Parathyroid adenoma (tissue), 2 donors: ENCODE results near the gene RNF222.
"Not testable (repeated sequence)": the region's sequence is repeated elsewhere in the genome, so short reads cannot be mapped to it uniquely, and the experiment has no call there.

Source experiments
- H2AFZ ChIP-seq: fragments of 300-600 bp; sonication (generic); one replicate; pipeline ENCODE4 v1.7.0; 2017; ENCODE audit warnings: antibody characterized with exemption, mild to moderate bottlenecking
- H3K27ac ChIP-seq: fragments of 300-600 bp; sonication (generic); one replicate; pipeline ENCODE4 v1.7.0; 2017
- H3K27me3 ChIP-seq: fragments of 300-600 bp; sonication (generic); one replicate; pipeline ENCODE4 v1.7.0; 2017; ENCODE audit warnings: low read length; ENCODE audit not compliant: control insufficient read depth, insufficient read depth
- H3K36me3 ChIP-seq: fragments of 300-600 bp; sonication (generic); one replicate; pipeline ENCODE4 v1.7.0; 2017; ENCODE audit warnings: low read length; ENCODE audit not compliant: control insufficient read depth, insufficient read depth
- H3K4me1 ChIP-seq: fragments of 300-600 bp; sonication (generic); one replicate; pipeline ENCODE4 v1.7.0; 2017; ENCODE audit warnings: control low read depth
- H3K4me2 ChIP-seq: fragments of 300-600 bp; sonication (generic); one replicate; pipeline ENCODE4 v1.7.0; 2017; ENCODE audit warnings: low read length
- H3K4me3 ChIP-seq: fragments of 300-600 bp; sonication (generic); one replicate; pipeline ENCODE4 v1.7.0; 2017; ENCODE audit warnings: low read depth, low read length
- H3K79me2 ChIP-seq: fragments of 300-600 bp; sonication (generic); one replicate; pipeline ENCODE4 v1.7.0; 2017; ENCODE audit warnings: control low read depth
- H3K9ac ChIP-seq: fragments of 300-600 bp; sonication (generic); one replicate; pipeline ENCODE4 v1.7.0; 2017; ENCODE audit warnings: mild to moderate bottlenecking
- H3K9me3 ChIP-seq: fragments of 300-600 bp; sonication (generic); one replicate; pipeline ENCODE4 v1.7.0; 2017; ENCODE audit warnings: low read length; ENCODE audit not compliant: control insufficient read depth
- TF ChIP-seq, protein P1 (sequence below): fragments of 300-600 bp; sonication (generic); IDR thresholded peaks from one replicate; pipeline ENCODE4 v1.7.0; 2017; ENCODE audit warnings: antibody characterized with exemption, mild to moderate bottlenecking
- donor health status: primary hyperparathyroidism.

RNF222 gene

DNA sequence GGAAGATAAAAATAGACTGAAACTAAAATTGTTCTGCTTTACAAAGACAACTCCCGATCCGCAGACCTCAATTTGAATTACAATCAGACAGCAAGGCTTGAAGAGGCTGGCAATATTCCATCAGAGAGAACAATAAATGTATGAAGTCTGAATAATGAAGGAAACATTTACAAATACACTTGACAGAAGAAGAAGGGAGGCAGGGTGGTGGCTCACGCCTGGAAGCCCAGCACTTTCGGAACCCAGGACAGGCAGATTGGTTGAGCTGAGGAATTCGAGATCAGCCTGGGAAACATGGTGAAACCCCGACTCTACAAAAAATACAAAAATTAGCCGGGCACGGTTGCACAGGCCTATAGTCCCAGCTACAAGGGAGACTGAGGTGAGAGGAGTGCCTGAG, 43.4 kb downstream of the RNF222 start:
- no peaks in the 10 kb centered on the region for H3K27me3 ChIP-seq
- no peak overlapping the region for H3K4me3 ChIP-seq
- TF ChIP-seq, protein P1, sequence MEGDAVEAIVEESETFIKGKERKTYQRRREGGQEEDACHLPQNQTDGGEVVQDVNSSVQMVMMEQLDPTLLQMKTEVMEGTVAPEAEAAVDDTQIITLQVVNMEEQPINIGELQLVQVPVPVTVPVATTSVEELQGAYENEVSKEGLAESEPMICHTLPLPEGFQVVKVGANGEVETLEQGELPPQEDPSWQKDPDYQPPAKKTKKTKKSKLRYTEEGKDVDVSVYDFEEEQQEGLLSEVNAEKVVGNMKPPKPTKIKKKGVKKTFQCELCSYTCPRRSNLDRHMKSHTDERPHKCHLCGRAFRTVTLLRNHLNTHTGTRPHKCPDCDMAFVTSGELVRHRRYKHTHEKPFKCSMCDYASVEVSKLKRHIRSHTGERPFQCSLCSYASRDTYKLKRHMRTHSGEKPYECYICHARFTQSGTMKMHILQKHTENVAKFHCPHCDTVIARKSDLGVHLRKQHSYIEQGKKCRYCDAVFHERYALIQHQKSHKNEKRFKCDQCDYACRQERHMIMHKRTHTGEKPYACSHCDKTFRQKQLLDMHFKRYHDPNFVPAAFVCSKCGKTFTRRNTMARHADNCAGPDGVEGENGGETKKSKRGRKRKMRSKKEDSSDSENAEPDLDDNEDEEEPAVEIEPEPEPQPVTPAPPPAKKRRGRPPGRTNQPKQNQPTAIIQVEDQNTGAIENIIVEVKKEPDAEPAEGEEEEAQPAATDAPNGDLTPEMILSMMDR = no peak
- H3K9ac ChIP-seq = no peak overlapping the region
- H2AFZ ChIP-seq = no peak overlapping the region
- no peak overlapping the region for H3K4me2 ChIP-seq
- no peaks in the 10 kb centered on the region for H3K9me3 ChIP-seq
- H3K79me2 ChIP-seq = no peaks in the 10 kb centered on the region
- no peaks in the 10 kb centered on the region for H3K36me3 ChIP-seq
- no peak overlapping the region for H3K27ac ChIP-seq
- H3K4me1 ChIP-seq = no peaks in the 10 kb centered on the region

- H3K27me3 ChIP-seq = no peaks in the 10 kb centered on the region
- H3K4me3 ChIP-seq = no peak overlapping the region
- H3K9me3 ChIP-seq = no peaks in the 10 kb centered on the region
- no peak overlapping the region for H3K9ac ChIP-seq
- H3K4me2 ChIP-seq = no peak overlapping the region
- H3K4me1 ChIP-seq = no peaks in the 10 kb centered on the region
- TF ChIP-seq, protein P1 = no peak
- no peaks in the 10 kb centered on the region for H3K36me3 ChIP-seq
- no peak overlapping the region for H2AFZ ChIP-seq
- no peaks in the 10 kb centered on the region for H3K79me2 ChIP-seq
- H3K27ac ChIP-seq = no peak overlapping the region
Observed at GRCh38 chr17:8353736-8354135, 43.9 kb downstream of the RNF222 start.

DNA sequence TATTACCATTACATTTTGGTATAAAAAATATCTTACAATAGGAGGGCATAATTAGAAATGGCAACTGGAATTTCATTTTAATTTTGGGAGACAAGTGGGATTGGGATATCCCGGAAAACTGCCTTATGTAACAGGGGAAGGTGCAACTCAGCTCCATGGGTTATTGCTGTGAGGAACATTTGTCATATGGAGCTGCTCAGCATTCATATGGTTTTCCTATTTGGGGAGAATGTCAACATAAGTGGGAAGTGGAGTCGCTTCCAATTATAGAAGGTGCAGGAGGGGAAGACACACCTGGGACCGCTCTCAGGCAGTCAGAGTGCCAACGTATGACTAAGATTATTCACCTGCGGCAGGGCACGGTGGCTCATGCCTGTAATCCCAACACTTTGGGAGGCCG, 47.3 kb downstream of the RNF222 start:
- H2AFZ ChIP-seq = no peak overlapping the region
- H3K27ac ChIP-seq = no peak overlapping the region
- TF ChIP-seq, protein P1 = no peak
- H3K9me3 ChIP-seq = no peaks in the 10 kb centered on the region
- H3K4me2 ChIP-seq = no peak overlapping the region
- no peaks in the 10 kb centered on the region for H3K36me3 ChIP-seq
- H3K79me2 ChIP-seq = no peaks in the 10 kb centered on the region
- H3K9ac ChIP-seq = no peak overlapping the region
- no peak overlapping the region for H3K4me3 ChIP-seq
- H3K27me3 ChIP-seq = no peaks in the 10 kb centered on the region
- H3K4me1 ChIP-seq = no peaks in the 10 kb centered on the region

GRCh38 chr17:8347001-8347400, 50.6 kb downstream of the RNF222 start:
- H3K27me3 ChIP-seq, H3K36me3 ChIP-seq, H3K4me1 ChIP-seq, H3K27ac ChIP-seq, H3K79me2 ChIP-seq, H3K9ac ChIP-seq, H3K9me3 ChIP-seq, H2AFZ ChIP-seq, H3K4me3 ChIP-seq, H3K4me2 ChIP-seq: not testable (repeated sequence)

DNA sequence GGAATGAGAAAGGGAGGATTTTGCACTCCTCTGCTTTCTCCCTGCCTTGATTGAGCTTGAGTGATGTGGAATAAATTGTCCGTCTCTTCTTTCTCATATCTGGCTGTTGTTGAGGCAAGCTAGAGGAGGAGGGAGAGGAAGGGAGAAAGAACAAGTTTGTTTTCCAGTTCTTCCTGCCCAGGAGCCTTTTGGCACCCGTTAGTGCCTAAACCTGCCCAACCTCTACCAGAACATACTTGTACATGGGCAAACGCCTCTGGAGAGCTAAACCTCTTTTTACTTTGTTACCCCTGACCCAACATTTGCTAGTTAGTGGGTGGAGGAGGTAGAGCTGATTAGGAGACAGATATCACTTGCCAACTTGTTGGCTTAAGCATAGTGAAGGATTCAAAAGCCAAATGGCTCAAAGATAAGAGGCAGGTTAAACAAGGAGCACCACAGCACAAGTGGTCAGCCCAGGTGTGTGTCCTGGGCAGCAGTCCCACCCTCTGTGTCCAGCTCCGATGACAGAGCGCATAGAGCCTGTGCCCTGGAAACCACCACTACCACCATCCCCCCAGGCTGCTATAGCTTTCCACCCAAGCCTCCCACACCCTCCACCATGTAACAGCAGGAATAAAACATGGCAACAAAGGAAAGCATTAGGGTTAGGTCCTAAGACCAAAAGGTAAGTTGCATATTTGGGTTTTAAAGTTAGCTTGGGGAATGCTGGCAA, 51.5 kb downstream of the RNF222 start:
- Histone ChIP-seq H3K9ac (no peak overlapping the region), H3K4me2 (no peak overlapping the region), H3K27me3 (no peaks in the 10 kb centered on the region), H3K4me3 (no peak overlapping the region), H3K36me3 (no peaks in the 10 kb centered on the region), H2AFZ (no peak overlapping the region), H3K79me2 (no peaks in the 10 kb centered on the region), H3K9me3 (no peaks in the 10 kb centered on the region), H3K27ac (no peak overlapping the region), H3K4me1 (no peaks in the 10 kb centered on the region)
- TF ChIP-seq, protein P1 = no peak
